ENCODE measurements around the gene BRI3. TPM values are rescaled to one million over a fixed set of nuclear protein-coding genes. Genes with fewer than 3 reads are reported as not detected.

BRI3 gene
- total and polyA plus RNA-seq, 9 of the 15 experiments (the other 6 are each of a cell fraction or from before 2014, with no cell fraction given), result 4.3 to 57.4 (median 18.6) TPM

DNA sequence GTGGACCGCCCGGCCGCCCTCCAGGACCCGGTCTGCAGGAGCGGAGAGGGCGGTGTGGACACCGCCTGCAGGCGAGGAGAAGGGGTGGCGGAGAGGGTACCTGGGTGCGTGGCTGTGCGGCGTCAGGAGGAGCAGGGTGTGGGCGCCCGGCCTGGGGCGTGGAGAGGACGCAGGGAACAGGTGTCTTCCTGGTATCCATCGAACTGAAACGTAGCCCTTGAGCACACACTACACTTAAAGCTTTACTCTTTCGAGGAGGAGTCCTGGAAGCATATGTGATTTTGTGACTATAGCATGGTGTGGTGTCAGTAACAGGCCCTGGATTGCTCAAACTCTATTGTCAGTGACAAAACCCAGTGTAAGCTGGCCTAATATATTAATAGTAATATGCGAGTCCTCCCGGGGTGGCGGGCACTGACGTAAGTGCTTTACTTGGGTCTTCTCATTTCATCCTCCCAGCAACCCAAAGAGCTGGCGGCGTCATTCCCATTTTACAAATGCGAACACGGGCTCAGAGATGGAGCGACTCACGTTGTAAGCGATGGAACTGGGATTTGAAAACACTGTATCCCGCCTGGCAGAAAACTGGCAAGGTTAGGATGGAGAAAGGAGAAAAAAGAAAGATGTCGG, 28.9 kb upstream of the BRI3 start (continued):
- TF ChIP-seq, protein P1, sequence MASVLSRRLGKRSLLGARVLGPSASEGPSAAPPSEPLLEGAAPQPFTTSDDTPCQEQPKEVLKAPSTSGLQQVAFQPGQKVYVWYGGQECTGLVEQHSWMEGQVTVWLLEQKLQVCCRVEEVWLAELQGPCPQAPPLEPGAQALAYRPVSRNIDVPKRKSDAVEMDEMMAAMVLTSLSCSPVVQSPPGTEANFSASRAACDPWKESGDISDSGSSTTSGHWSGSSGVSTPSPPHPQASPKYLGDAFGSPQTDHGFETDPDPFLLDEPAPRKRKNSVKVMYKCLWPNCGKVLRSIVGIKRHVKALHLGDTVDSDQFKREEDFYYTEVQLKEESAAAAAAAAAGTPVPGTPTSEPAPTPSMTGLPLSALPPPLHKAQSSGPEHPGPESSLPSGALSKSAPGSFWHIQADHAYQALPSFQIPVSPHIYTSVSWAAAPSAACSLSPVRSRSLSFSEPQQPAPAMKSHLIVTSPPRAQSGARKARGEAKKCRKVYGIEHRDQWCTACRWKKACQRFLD (CRISPR knock-in tag; IDR thresholded peaks at IDR 0.05), result no peak
- TF ChIP-seq HDAC8 (tag; IDR thresholded peaks at IDR 0.05) (no peak), RAD51 (IDR thresholded peaks at IDR 0.05; ENCODE audit: borderline replicate concordance, low read depth) (no peak), KDM4B (IDR thresholded peaks at IDR 0.05; ENCODE audit: borderline replicate concordance in 2 of 2, low read depth in 1 of 2) (0 out of 4 replicates have a peak, but pooled peaks of 1 of the 2 experiments have one; percentile 5), STAT5B (CRISPR knock-in tag; IDR thresholded peaks at IDR 0.05) (no peak), BRCA1 (IDR thresholded peaks at IDR 0.05) (no peak), BRCA1 (CRISPR knock-in tag; IDR thresholded peaks at IDR 0.05) (no peak), KLF6 (CRISPR knock-in tag; IDR thresholded peaks at IDR 0.05; ENCODE audit: borderline replicate concordance) (no peak), RBM14 (IDR thresholded peaks at IDR 0.05; ENCODE audit: borderline replicate concordance, insufficient read depth, low read depth, low read length) (no peak)
- TF ChIP-seq, protein P2, sequence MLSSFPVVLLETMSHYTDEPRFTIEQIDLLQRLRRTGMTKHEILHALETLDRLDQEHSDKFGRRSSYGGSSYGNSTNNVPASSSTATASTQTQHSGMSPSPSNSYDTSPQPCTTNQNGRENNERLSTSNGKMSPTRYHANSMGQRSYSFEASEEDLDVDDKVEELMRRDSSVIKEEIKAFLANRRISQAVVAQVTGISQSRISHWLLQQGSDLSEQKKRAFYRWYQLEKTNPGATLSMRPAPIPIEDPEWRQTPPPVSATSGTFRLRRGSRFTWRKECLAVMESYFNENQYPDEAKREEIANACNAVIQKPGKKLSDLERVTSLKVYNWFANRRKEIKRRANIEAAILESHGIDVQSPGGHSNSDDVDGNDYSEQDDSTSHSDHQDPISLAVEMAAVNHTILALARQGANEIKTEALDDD (IDR thresholded peaks at IDR 0.05), result no peak
